Amniotic epithelial cell (primary cell): ENCODE results near the gene PAIP1.
"Not testable (repeated sequence)": the region's sequence is repeated elsewhere in the genome, so short reads cannot be mapped to it uniquely, and the experiment has no call there.

Source experiments
- DNase-seq: peaks from one replicate; pipeline ENCODE4 v3.0.0-alpha.2; 2010; ENCODE audit warnings: low read depth

The PAIP1 gene

DNA sequence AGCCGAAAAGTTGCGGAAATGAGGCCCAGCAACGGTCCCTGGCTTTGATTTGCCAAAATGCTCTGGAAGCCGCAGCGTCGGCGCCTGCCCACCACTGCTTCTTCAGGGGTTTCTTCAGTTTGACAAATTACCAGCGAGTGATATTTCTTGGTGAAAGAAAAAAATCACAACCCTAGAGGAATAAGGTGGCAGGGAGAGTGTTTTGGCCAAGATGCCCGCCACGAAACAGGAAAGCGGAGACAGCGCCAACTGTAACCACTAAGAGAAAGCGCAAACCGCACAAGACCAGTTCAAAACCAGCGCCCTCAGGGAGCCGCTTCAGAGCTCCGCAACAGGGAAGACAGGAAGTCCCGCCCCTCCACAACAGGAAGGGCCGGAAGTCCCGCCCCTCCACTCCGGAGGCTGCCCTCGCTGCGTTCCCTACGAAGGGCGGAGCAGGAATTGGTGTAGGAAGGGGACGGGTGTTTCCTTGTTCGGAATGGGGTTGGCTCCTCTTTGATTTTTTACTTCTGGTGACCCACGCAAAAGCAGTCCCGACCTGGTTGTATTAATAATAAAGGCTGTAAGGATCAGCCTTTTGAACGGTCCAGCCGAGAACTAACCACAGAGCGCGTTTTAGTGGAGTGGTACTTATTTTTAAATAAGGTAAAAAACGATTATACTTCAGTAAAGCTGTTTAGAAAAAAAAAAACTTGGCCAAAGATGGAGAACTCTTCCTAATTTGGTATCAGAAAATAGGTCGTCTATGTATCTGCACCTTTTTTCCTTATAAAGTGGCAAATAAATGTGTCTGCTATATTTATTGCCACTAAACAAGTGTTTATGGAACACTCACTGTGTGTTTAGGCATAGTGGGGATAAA is 41.8 kb downstream of the PAIP1 start, which contains the start of gene C5orf34:
Gene C5orf34, minus strand, starts transcription at position 333 of the 862 bp plus-strand sequence. CDS start 5,809 bp downstream, outside the sequence.
- peak; percentile 92 for DNase-seq

DNA sequence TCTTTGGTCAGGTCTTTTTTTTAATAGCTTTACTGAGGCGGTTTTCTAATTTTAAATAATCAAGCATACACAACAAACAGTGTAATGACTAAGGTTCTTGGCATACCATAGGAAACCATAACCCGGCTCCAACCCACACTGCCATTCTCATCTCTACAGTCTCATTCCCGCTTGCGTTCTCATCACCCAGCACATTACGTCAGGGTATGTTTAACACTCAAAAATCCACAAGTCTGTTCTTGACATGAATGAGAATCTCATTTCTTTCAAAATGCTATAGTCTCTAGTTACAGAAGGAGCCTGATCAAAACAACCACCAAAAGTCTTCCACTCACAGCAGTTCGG is 42.4 kb downstream of the PAIP1 start:
- DNase-seq = peak; percentile 88

DNA sequence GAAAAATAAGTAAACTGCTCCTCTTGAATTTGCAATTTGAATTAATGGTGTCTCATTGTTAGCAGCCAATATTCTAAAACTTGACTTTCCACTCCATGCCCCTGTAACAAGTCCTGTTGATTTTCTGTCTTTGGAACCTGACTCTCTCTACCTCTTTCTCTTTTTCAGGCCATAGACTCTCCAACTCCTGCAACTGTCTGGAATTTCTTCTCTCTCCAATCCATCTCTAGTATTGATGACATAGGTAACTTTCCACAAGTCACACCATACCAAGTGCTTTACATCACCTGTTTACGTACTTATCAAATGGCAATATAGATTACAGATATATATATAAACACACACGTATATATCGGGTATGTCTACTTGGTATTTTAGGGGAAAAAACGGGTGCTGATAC is 42.9 kb downstream of the PAIP1 start:
- DNase-seq = no peak

DNA sequence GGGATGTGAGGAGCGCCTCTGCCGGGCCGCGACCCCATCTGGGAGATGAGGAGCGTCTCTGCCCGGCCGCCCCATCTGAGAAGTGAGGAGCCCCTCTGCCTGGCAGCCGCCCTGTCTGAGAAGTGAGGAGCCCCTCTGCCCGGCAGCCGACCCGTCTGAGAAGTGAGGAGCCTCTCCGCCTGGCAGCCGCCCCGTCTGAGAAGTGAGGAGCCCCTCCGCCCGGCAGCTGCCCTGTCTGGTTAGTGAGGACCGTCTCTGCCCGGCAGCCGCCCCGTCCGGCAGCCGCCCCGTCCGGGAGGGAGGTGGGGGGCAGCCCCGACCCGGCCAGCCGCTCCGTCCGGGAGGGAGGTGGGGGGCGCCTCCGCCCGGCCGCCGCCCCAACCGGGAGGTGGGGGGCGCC is 45.8 kb downstream of the PAIP1 start:
- not testable (repeated sequence) for DNase-seq

DNA sequence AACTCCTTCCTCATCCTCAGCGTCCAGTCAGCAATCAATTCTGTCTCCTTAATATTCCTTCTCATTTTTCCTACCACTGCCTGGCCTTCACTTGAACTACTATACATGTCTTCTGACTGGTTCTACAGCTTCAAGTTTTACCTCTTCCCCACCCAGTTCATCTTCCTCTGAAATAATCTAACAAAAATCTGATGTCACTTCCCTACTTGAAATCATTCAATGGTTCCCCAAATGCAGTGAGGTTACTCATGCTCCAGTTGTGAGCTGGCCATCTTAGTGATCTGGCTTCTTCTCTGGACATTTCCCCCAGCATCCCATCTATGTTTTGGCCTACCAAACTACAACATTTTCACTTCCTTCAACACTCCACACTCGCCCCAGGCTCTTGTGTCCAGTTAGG is 58.3 kb downstream of the PAIP1 start:
- no peak for DNase-seq

DNA sequence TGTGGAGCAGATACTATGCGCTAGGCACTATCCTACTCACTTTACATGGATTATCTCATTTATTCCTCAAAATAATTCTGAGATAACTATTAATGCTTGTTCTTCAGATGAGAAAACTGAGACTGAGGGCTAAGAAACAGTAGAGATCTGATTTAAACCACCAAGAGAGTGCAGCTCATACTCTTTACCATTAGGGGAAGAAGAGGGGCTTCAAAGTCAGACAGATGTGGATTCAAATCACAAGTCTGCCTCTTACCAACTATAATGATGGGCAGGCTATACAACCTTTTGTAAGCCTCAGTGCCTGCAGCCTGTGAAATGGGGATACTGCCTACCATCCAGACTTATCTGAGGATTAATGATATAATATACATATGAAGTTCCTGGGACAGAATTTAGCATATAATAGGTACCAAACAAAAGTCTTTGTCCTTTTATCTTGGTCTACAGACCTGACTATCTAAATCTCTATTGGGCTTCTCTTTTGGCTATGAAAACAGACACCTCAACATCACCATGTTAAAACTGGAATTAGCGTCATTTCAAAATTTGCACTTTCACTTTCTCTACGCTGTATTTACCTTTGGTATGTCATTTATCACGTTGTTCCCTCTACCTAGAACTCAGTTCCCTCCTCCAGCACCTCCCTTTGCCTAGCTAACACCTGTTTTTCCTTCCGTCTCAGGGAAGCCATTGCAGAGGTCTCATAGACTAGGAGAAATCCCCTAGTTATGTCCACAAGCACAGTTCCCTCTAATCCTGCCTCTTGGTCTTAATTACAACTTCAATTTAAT is 59.4 kb downstream of the PAIP1 start:
- DNase-seq = no peak

DNA sequence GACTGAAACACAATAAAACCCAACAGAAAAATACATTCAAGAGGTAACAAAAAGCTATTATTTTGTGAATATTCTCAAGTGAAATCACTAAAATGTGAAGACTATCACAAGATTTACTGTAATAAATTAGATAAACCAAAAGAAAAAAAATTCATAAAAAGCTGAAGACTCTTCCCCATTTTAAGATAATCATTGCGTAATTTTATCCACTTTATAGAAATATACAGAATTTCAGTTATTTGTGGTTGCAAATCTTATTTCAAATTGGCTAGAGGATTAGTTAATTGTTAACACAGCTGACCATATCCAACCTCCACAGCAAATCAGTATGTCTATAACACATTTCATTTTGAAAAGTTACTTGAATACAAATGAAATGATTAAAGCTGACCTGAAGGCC is 65.6 kb downstream of the PAIP1 start:
- no peak for DNase-seq

DNA sequence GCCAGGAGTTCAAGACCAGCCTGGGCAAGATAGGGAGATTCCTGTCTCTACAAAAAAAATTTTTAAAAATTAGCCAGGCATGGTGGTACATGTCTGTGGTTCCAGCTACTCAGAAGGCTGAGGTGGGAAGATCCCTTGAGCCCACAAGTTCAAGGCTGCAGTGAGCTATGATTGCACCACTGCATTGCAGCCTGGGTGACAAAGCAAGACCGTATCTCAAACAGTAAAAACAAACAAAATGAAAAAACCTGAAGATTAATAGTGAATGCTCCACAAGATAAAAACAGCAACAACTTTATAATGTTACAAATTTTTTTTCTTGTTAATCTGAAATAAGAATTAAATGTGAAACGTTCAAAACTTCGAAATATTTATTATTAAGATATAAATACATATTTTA is 70.5 kb downstream of the PAIP1 start:
- DNase-seq = peak; percentile 24

DNA sequence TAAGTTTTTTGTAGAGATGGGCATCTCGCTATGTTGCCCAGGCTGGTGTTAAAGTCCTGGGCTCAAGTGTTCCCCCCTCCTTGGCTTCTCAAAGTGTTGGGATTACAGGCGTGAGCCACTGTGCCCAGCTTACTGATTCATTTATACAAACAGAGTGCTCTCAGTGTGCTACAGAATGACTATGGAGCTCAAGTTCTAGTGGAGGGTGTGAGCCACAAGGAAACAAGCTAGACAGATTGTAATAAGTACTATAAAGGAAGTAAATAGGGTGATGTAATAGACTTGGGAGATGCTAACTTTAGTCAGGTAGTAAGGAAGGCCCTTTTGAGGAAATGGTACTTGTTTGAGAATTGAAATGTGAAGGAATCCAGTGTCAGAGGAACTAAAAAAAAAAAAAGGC is 71.5 kb downstream of the PAIP1 start:
- DNase-seq = peak; percentile 2

DNA sequence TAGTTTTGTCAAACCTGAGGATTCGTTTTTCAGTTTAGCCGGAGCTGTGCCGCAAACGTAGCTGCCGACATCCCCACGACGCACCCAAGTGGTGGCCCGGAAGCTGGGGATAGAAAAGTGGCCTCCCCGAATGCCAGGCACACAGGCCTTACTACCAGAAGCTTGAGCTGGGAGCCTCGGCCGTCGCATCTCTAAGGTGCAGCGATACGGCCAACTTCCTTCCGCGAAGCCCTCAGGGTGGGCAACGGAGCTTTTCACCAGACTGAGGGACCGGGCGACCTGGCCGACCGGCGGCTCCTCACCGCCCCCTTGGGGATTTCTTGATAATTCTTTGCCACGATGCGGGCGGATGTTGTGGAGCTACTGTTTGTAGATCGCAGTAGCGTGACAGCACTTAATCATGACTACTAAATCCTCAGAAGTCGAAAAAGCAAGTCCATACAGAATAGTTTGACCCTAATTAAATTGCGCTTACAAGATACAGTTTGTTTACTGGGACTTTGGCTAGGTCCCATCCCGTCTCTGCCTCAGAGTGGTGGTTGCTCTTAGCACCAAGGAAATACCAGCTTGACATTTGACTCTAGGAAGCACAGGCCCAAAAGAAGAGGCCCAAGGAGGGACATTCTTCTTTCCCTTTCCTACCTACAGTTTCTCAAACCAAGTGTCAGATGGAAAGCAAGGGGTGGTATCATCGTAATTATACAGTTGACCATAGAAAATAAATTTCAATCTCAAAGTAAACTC is 72.6 kb downstream of the PAIP1 start:
- peak; percentile 81 for DNase-seq

DNA sequence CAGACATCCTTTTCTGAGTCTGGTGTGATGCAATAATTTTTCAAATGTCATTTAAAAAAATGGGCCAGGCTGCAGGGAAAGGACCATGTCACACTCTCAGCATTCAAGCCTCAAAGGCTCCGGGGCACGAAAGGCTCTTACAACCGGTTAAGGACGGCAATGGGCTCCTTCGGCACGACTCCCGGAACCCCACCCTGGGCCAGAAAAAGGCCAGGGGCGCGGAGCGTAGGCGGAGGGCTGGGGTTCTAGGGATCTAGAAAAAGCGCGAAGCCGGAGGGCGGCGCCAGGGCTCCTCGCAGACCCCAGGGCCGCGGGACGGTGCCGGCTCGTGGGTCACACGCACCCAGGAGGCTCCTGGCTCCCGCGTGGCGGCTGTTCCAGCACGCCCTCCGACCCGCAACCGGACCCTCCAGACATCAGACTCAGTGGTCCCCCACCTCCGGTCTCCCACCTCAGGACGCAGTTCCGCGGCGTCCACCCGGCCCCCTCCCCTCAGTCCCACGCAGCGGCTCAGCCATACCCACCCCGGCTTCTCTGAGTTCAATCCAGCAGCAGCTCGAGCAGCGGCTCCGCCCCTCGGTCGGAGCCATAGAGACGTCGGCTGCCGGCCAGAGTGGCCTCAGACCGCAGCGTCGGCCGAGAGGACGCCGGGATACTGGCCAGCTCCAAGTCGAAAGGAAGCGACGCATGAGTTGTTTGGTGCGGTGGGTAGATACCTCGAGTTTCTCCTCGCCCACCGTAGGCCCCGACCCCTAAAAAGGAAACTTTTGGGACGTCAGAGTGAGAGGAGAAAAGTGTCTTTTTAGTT is 73.4 kb downstream of the PAIP1 start, which contains the start of gene TMEM267:
Gene TMEM267, minus strand, starts transcription at position 568 of the 808 bp plus-strand sequence. CDS start 29,896 bp downstream, outside the sequence.
- peak; percentile 92 for DNase-seq

DNA sequence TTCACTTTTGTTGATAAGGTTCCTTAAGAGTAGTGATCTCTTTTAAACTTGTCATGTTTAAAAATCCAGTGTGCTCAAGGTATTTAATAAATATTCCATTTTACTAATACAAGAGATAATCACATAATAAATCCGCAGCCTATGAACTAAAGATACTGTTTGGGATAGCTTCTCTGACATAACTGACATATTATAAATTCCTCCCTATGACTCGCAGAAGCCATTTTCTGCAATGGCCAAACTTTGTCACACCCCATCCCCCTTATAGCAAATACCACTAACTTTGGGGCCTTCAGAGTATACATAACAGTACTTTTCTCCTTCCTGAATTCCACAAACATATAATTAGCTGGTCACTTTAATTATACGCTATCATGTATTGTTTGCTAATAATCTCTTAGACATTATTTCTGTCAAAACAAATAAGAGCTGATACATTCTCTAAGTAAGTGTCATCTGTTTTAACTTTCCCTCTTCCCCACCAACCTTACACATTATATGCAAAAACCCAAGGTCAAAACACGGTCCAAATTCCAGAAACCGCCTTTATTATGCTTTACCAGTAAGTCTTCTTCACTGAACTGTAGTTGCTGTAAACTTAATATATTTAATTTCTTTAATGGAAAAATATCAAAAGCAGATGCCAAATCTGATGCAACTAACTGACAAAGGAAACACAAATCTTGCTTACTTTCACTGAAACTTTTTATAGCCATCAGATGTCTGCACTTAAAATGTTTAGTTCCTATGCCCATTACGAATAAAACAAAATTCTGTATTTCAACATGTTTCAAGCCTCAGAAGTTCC is 74.2 kb downstream of the PAIP1 start:
- no peak for DNase-seq
